Glutamatergic neuron (in vitro differentiated cells): ENCODE results near the gene RASL12. TPM values are rescaled to one million over a fixed set of nuclear protein-coding genes. Genes with fewer than 3 reads are reported as not detected.

Experiments used
- DNase-seq: peaks from one replicate; pipeline ENCODE4 v3.0.0; 2022
- H3K27ac Mint-ChIP-seq: one replicate; pipeline ENCODE4 v1.8.0; 2020; ENCODE audit warnings: mild to moderate bottlenecking, mixed read lengths, inconsistent platforms; ENCODE audit not compliant: unreplicated experiment
- H3K27me3 Mint-ChIP-seq: one replicate; pipeline ENCODE4 v1.8.0; 2020; ENCODE audit warnings: mild to moderate bottlenecking, moderate library complexity, mixed read lengths, inconsistent platforms; ENCODE audit not compliant: unreplicated experiment
- H3K36me3 Mint-ChIP-seq: one replicate; pipeline ENCODE4 v1.8.0; 2020; ENCODE audit warnings: mild to moderate bottlenecking, mixed read lengths, inconsistent platforms; ENCODE audit not compliant: unreplicated experiment
- H3K4me1 Mint-ChIP-seq: one replicate; pipeline ENCODE4 v1.8.0; 2020; ENCODE audit warnings: mild to moderate bottlenecking, low read depth, mixed read lengths, inconsistent platforms; ENCODE audit not compliant: unreplicated experiment
- H3K4me3 Mint-ChIP-seq: one replicate; pipeline ENCODE4 v1.8.0; 2020; ENCODE audit warnings: mild to moderate bottlenecking, mixed read lengths, inconsistent platforms; ENCODE audit not compliant: unreplicated experiment
- H3K9me3 Mint-ChIP-seq: one replicate; pipeline ENCODE4 v1.8.0; 2020; ENCODE audit warnings: mild to moderate bottlenecking, moderate library complexity, mixed read lengths, inconsistent platforms; ENCODE audit not compliant: unreplicated experiment
- total RNA-seq: library from RNA; stranded (reverse); fragmentation: NEBNext Ultra II Directional; extraction: Animal tissue kit (Norgen Biotek cat#: 25700); gene quantifications from one replicate; pipeline ENCODE4 v1.2.1, GENCODE V29; 2021; ENCODE audit not compliant: unreplicated experiment
- TF ChIP-seq, protein P1 (sequence below): fragments of 200-600 bp; sonication (generic); IDR thresholded peaks from one replicate; pipeline ENCODE4 v1.5.0; 2021; ENCODE audit not compliant: partially characterized antibody, unreplicated experiment

RASL12 gene
- total RNA-seq, 1 donor from 2014 or later, result 0.44 TPM

DNA sequence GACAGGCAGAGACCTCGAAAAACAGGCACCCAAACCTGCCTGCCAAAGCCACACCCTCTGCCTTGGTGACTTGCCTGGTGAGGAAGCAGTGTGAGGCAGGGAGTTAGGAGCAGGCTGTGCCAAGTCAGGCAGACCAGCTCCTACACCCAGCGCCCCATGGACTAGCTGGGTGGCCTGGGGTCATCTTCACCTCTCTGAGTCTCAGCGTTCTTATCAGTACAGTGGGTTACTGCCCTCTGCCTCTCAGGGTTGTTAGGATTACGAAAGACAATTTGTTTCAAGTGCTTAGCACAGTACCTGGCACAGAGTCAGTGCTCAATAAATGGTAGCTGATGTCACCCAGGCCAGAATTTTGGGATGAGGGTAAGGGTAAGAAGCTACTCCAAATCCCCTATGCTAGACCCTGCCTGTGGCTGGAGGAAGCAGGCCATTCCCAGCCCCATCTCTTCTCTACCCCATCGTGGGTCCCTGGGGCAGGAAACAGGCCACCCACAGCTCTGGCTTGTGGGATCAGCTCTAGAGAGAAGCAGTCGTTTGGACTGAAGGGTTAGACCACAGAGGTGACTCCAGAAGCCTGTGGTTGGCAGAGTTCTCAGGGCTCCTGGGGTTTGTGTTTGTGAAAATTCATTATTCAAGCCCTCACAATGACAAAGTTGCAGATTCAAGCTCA lies 12.5 kb downstream of the RASL12 start:
- no peak overlapping the region for H3K4me3 Mint-ChIP-seq
- H3K27me3 Mint-ChIP-seq, result peaks cover 11% of the 10 kb centered on the region
- H3K9me3 Mint-ChIP-seq, result peaks cover 3% of the 10 kb centered on the region
- no peak for DNase-seq
- peaks cover 8% of the 10 kb centered on the region for H3K4me1 Mint-ChIP-seq
- TF ChIP-seq, protein P1, sequence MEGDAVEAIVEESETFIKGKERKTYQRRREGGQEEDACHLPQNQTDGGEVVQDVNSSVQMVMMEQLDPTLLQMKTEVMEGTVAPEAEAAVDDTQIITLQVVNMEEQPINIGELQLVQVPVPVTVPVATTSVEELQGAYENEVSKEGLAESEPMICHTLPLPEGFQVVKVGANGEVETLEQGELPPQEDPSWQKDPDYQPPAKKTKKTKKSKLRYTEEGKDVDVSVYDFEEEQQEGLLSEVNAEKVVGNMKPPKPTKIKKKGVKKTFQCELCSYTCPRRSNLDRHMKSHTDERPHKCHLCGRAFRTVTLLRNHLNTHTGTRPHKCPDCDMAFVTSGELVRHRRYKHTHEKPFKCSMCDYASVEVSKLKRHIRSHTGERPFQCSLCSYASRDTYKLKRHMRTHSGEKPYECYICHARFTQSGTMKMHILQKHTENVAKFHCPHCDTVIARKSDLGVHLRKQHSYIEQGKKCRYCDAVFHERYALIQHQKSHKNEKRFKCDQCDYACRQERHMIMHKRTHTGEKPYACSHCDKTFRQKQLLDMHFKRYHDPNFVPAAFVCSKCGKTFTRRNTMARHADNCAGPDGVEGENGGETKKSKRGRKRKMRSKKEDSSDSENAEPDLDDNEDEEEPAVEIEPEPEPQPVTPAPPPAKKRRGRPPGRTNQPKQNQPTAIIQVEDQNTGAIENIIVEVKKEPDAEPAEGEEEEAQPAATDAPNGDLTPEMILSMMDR, result no peak
- no peak overlapping the region for H3K27ac Mint-ChIP-seq
- H3K36me3 Mint-ChIP-seq, result no peaks in the 10 kb centered on the region

DNA sequence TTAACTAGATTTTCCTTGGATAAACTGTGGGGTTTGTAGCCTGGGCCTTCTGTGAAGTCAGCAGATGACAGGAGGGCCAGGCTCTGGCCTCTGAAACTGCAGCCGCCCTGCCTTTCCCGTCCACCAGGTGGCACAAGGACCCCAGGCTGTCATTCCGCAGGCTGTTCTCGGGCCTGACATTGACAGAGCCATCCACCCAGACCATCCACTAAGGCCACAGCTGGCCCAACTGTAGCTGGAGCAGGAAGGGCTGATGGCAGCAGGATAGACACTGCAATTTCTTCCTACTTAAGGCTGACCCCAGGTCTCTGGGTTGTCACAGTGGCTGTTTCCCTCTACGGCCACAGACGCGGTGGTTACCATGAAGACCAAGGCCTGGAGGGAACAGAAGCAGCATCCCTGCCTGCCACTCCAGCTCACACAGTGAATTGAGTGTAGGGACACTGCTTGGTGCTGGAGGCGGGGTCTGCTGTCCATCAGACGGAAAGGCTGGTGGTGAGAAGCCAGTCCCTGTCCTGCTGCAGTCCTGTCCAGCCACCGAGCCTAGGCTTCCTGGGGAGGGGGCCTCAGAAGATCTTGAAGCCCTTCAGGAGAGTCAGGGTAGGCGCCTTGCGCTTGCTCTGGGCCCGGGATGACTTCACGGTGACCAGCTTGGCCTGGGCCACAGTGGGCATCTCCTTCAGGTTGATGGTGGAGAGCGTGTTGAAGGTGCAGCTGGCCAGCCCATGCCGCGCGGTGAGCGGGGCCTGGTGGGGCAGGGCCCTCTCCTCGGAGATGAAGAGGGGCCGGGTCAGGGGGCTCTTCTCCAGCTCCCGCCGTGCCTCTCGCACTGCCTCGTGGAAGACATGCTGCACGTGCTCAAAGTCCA lies 13.2 kb downstream of the RASL12 start:
- peak overlapping the region; percentile 59 for H3K27ac Mint-ChIP-seq

DNA sequence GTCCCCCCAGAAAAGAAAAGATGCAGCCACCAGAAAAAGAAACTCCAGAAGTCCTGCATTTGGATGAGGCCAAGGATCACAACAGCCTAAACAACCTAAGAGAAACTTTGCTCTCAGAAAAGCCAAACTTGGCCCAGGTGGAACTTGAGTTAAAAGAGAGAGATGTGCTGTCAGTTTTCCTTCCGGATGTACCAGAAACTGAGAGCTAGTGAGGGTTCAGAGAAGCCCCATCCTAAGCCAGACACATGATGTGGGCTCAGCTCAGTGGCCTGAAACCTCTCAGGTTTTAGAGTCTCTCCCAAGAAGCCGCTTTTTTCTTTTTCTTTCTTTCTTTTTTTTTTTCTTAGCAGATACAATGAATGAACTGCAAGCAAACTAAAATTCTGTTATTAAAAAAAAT lies 14.8 kb downstream of the RASL12 start:
- Mint-ChIP-seq H3K27me3 (peaks cover 13% of the 10 kb centered on the region), H3K9me3 (peaks cover 7% of the 10 kb centered on the region), H3K4me1 (peaks cover 28% of the 10 kb centered on the region), H3K4me3 (no peak overlapping the region), H3K36me3 (no peaks in the 10 kb centered on the region), H3K27ac (no peak overlapping the region)
- DNase-seq, result no peak
- TF ChIP-seq, protein P1, result no peak

More for the DNA sequence above, 13.2 kb downstream of the RASL12 start:
- DNase-seq, result peak; percentile 92
- Mint-ChIP-seq H3K9me3 (peaks cover 5% of the 10 kb centered on the region), H3K36me3 (no peaks in the 10 kb centered on the region), H3K4me1 (peaks cover 16% of the 10 kb centered on the region), H3K4me3 (no peak overlapping the region), H3K27me3 (peaks cover 13% of the 10 kb centered on the region)
- TF ChIP-seq, protein P1, result peak; percentile 94

DNA sequence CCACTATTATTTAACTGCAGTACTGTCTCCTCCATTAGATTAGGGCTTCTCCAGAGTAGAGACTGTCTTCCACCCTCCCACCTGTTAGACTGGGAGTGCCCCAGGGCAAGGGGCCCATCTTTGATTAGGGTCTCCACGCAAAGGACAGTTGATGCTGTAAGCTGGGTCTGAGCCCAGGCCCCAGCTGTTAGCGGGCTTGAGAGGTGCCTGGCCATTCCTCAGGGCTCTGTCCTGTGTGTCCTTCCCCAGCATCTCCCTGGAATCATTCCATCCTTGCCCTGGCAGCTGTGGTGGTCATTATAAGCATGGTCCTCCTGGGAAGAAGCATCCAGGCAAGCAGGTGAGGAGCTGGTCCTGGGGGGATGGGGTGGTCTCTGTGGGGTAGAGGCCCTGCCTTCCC lies 16.5 kb downstream of the RASL12 start:
- no peak for DNase-seq
- Mint-ChIP-seq H3K27me3 (peaks cover 12% of the 10 kb centered on the region), H3K36me3 (no peaks in the 10 kb centered on the region), H3K9me3 (peaks cover 11% of the 10 kb centered on the region), H3K4me1 (peaks cover 33% of the 10 kb centered on the region), H3K4me3 (no peak overlapping the region), H3K27ac (no peak overlapping the region)
- TF ChIP-seq, protein P1, result no peak

DNA sequence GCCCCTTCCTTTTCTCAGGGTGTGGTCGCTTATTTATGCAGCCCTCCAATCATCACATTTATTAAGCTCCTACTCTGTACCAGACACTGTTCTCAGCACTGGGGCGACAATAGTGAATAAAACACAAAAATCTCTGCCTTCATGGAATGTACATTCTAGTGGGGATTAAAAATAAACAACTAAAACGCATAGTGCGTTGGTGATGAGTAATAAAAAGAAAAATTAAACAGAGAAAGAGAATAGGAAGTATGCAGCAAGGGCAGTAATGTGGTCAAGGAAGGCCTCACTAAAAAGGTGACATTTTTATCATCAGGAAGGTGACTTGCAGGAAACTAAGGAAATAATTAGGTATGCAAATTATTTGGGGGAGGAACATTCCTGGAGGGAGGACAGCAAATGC lies 17.5 kb downstream of the RASL12 start:
- peak overlapping the region; percentile 53 for H3K4me3 Mint-ChIP-seq
- TF ChIP-seq, protein P1, result no peak
- peaks cover 17% of the 10 kb centered on the region for H3K9me3 Mint-ChIP-seq
- peak overlapping the region; percentile 26 for H3K27ac Mint-ChIP-seq
- no peak for DNase-seq
- H3K36me3 Mint-ChIP-seq, result peaks cover 3% of the 10 kb centered on the region
- H3K27me3 Mint-ChIP-seq, result peaks cover 12% of the 10 kb centered on the region
- peaks cover 36% of the 10 kb centered on the region for H3K4me1 Mint-ChIP-seq
